SU-DHL-6 (cell line): Measurements from ENCODE around the gene STAG3.

Experiments used
- H2AFZ ChIP-seq: fragments of 200-600 bp; sonication (generic); 2 replicates; pipeline ENCODE4 v1.6.1; 2014; ENCODE audit warnings: low read depth, mild to moderate bottlenecking, moderate library complexity, mixed read lengths, antibody characterized with exemption, low read length; ENCODE audit not compliant: severe bottlenecking
- H3F3A ChIP-seq: fragments of 200-600 bp; shearing (Covaris generic); 2 replicates; pipeline ENCODE4 v1.6.0; 2016; ENCODE audit warnings: antibody characterized with exemption, mild to moderate bottlenecking; ENCODE audit not compliant: insufficient read depth
- H3K27ac ChIP-seq: fragments of 200-600 bp; sonication (generic); 2 replicates; pipeline ENCODE4 v1.5.1; 2016; ENCODE audit warnings: low read depth, mild to moderate bottlenecking, low read length, moderate library complexity, mixed read lengths
- H3K27me3 ChIP-seq: fragments of 200-600 bp; sonication (generic), shearing (Covaris generic); 2 replicates; pipeline ENCODE4 v1.6.0; 2014; ENCODE audit warnings: mild to moderate bottlenecking, low read length
- H3K36me3 ChIP-seq: fragments of 200-600 bp; sonication (generic); 2 replicates; pipeline ENCODE4 v1.6.1; 2014; ENCODE audit warnings: mild to moderate bottlenecking, low read length, mixed read lengths
- H3K4me2 ChIP-seq: fragments of 300-600, 200-600 bp; shearing (Covaris generic), sonication (generic); 2 replicates; pipeline ENCODE4 v1.6.0; 2014; ENCODE audit warnings: low read length, low read depth, mild to moderate bottlenecking; ENCODE audit not compliant: poor library complexity, severe bottlenecking
- H3K4me3 ChIP-seq: fragments of 200-600 bp; sonication (generic); 2 replicates; pipeline ENCODE4 v1.5.1; 2014; ENCODE audit warnings: antibody characterized with exemption, low read length, mild to moderate bottlenecking, mixed read lengths; ENCODE audit not compliant: insufficient read depth, poor library complexity, severe bottlenecking
- H3K79me2 ChIP-seq: fragments of 200-600 bp; sonication (generic); 2 replicates; pipeline ENCODE4 v1.6.1; 2014; ENCODE audit warnings: mild to moderate bottlenecking, low read length, moderate library complexity; ENCODE audit not compliant: insufficient read depth
- H3K9ac ChIP-seq: fragments of 200-600 bp; sonication (generic); 2 replicates; pipeline ENCODE4 v1.7.0; 2014; ENCODE audit warnings: mild to moderate bottlenecking, low read length
- H3K9me2 ChIP-seq: fragments of 200-600 bp; sonication (generic); replicated peaks from 2 replicates; pipeline ENCODE4 v1.6.1; 2014; ENCODE audit warnings: low read length; ENCODE audit not compliant: insufficient read depth
- H3K9me3 ChIP-seq: fragments of 200-600 bp; sonication (generic); 2 replicates; pipeline ENCODE4 v1.6.1; 2014; ENCODE audit warnings: low read length, mixed read lengths; ENCODE audit not compliant: insufficient read depth
- H4K20me1 ChIP-seq: fragments of 200-600 bp; sonication (generic); 2 replicates; pipeline ENCODE4 v1.6.1; 2014; ENCODE audit warnings: low read depth, mild to moderate bottlenecking, antibody characterized with exemption, low read length, moderate library complexity, mixed read lengths
- CTCF ChIP-seq: fragments of 200-600 bp; sonication (generic); IDR thresholded peaks from one replicate; pipeline ENCODE4 v1.5.1; 2017; ENCODE audit warnings: antibody characterized with exemption, mild to moderate bottlenecking, low read length, moderate library complexity; ENCODE audit not compliant: insufficient read depth, poor library complexity, severe bottlenecking
- EZH2phosphoT487 ChIP-seq: fragments of 200-600 bp; sonication (generic), shearing (Covaris generic); conservative IDR thresholded peaks from 2 replicates; pipeline ENCODE4 v1.6.1; 2018; ENCODE audit warnings: mild to moderate bottlenecking, antibody characterized with exemption, low read length, moderate library complexity, mixed read lengths

The STAG3 gene

GRCh38 chr7:100198266-100198665 lies 20.5 kb downstream of the STAG3 start:
- Histone ChIP-seq H4K20me1 (no peaks in the 10 kb centered on the region), H3F3A (peaks cover 24% of the 10 kb centered on the region), H3K4me3 (no peak overlapping the region), H3K4me2 (no peak overlapping the region), H3K79me2 (no peaks in the 10 kb centered on the region), H3K9ac (no peak overlapping the region), H3K9me2 (no peaks in the 10 kb centered on the region), H3K36me3 (no peaks in the 10 kb centered on the region), H3K27me3 (no peaks in the 10 kb centered on the region), H3K9me3 (no peaks in the 10 kb centered on the region), H2AFZ (no peak overlapping the region), H3K27ac (no peak overlapping the region)
- TF ChIP-seq CTCF (no peak), EZH2phosphoT487 (no peak)

- Histone ChIP-seq H3K4me2 (no peak overlapping the region), H4K20me1 (no peaks in the 10 kb centered on the region), H3F3A (0 out of 2 replicates have a peak, but pooled peaks cover under 1% of the 10 kb centered on the region), H3K79me2 (no peaks in the 10 kb centered on the region), H3K36me3 (no peaks in the 10 kb centered on the region), H3K4me3 (no peak overlapping the region), H3K9ac (no peak overlapping the region), H3K27ac (no peak overlapping the region), H3K9me2 (no peaks in the 10 kb centered on the region), H3K9me3 (no peaks in the 10 kb centered on the region), H2AFZ (no peak overlapping the region), H3K27me3 (no peaks in the 10 kb centered on the region)
- TF ChIP-seq CTCF = no peak
- no peak for TF ChIP-seq EZH2phosphoT487
Observed at GRCh38 chr7:100200693-100201092, 23.0 kb downstream of the STAG3 start.

- no peaks in the 10 kb centered on the region for H3K9me3 ChIP-seq
- H3F3A ChIP-seq = no peaks in the 10 kb centered on the region
- H3K4me3 ChIP-seq = no peak overlapping the region
- H3K9me2 ChIP-seq = no peaks in the 10 kb centered on the region
- H3K27me3 ChIP-seq = no peaks in the 10 kb centered on the region
- H3K79me2 ChIP-seq = no peaks in the 10 kb centered on the region
- no peak overlapping the region for H3K4me2 ChIP-seq
- no peak overlapping the region for H3K9ac ChIP-seq
- no peaks in the 10 kb centered on the region for H3K36me3 ChIP-seq
- TF ChIP-seq EZH2phosphoT487 = no peak
- no peak for TF ChIP-seq CTCF
- no peaks in the 10 kb centered on the region for H4K20me1 ChIP-seq
- H3K27ac ChIP-seq = no peak overlapping the region
- no peak overlapping the region for H2AFZ ChIP-seq
Observed at GRCh38 chr7:100204454-100204853, 26.7 kb downstream of the STAG3 start.
